ENCODE measurements around the gene TYW1.
A peak's percentile ranks its signal among the peaks of the same experiment; 100 is the strongest.
"Not testable (repeated sequence)": the region's sequence is repeated elsewhere in the genome, so short reads cannot be mapped to it uniquely, and the experiment has no call there.

TYW1 gene

GRCh38 chr7:66996444-66997191 lies at the start of gene TYW1:
TSS of gene TYW1 (plus strand) at chr7:66996833. CDS start at chr7:66996979, 146 bp downstream.
- DNase-seq, result peak; percentile 39 to 99 (median 97)

GRCh38 chr7:66948480-66949109 lies 48.0 kb upstream of the TYW1 start:
- no peak for DNase-seq

GRCh38 chr7:66950311-66950710 lies 46.3 kb upstream of the TYW1 start:
- DNase-seq, result no peak

GRCh38 chr7:66950763-66951162 lies 45.9 kb upstream of the TYW1 start:
- DNase-seq, result peak in 47 of 56 donors; percentile 1 to 81 (median 49)

- DNase-seq, result no peak
These were observed 44.1 kb upstream of the TYW1 start for GRCh38 chr7:66952343-66953043.

GRCh38 chr7:66953044-66953427 lies 43.6 kb upstream of the TYW1 start:
- DNase-seq, result no peak

GRCh38 chr7:66957595-66958290 lies 38.9 kb upstream of the TYW1 start:
- DNase-seq, result no peak

- DNase-seq, result no peak
These were observed 37.9 kb upstream of the TYW1 start for GRCh38 chr7:66958538-66959350.

- DNase-seq, result no peak
These were observed 36.4 kb upstream of the TYW1 start for GRCh38 chr7:66960192-66960591.

GRCh38 chr7:66961096-66961495 lies 35.5 kb upstream of the TYW1 start:
- no peak for DNase-seq

GRCh38 chr7:66964411-66964810 lies 32.2 kb upstream of the TYW1 start:
- DNase-seq, result no peak

- no peak for DNase-seq
These were observed 29.6 kb upstream of the TYW1 start for GRCh38 chr7:66967029-66967428.

GRCh38 chr7:66969001-66969400 lies 27.6 kb upstream of the TYW1 start:
- not testable (repeated sequence) for DNase-seq

- no peak for DNase-seq
These were observed 26.3 kb upstream of the TYW1 start for GRCh38 chr7:66970310-66970709.

GRCh38 chr7:66974986-66975590 lies 21.5 kb upstream of the TYW1 start:
- DNase-seq, result no peak

- not testable (repeated sequence) for DNase-seq
These were observed 18.3 kb upstream of the TYW1 start for GRCh38 chr7:66978312-66978711.

GRCh38 chr7:66979013-66979412 lies 17.6 kb upstream of the TYW1 start:
- DNase-seq, result not testable (repeated sequence)

- DNase-seq, result not testable (repeated sequence)
These were observed 16.3 kb upstream of the TYW1 start for GRCh38 chr7:66980336-66980735.

- DNase-seq, result not testable (repeated sequence)
These were observed 7.1 kb upstream of the TYW1 start for GRCh38 chr7:66989552-66989951.

GRCh38 chr7:66994051-66994450 lies 2.6 kb upstream of the TYW1 start:
- DNase-seq, result not testable (repeated sequence)
